ENCODE data around the gene RAB22A. TPM values are rescaled to one million over a fixed set of nuclear protein-coding genes. Genes with fewer than 3 reads are reported as not detected.
"Not testable (repeated sequence)": the region's sequence is repeated elsewhere in the genome, so short reads cannot be mapped to it uniquely, and the experiment has no call there.

RAB22A gene
- total and polyA plus RNA-seq, 2 of the 4 experiments (the other 2 are of a cell fraction), result 8.2 to 8.4 TPM

DNA sequence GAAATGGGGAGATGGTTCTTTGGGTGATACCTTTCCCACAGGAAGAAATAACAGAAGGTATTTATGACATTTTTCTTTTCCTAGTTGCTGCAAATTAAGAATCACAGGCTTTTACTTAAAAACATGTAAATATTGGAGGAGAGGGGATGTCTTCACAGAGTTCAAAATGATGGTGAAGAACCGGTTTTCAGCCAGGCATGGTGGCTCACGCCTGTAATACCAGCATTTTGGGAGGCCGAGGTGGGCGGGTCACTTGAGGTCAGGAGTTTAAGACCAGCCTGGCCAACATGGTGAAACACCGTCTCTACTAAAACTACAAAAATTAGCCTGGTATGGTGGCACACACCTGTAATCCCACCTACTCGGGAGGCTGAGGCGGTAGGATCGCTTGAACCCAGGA lies 63.8 kb downstream of the RAB22A start:
- H3K4me3 ChIP-seq (ENCODE audit: insufficient read depth, low read depth, low read length); H3K36me3 ChIP-seq (ENCODE audit: control insufficient read depth, insufficient read depth, low read length); in situ Hi-C loops (cut with MboI; ENCODE audit: low sequenced_read_pairs); H2BK15ac ChIP-seq (ENCODE audit: low read depth, low read length); H2BK120ac ChIP-seq (ENCODE audit: low read depth, low read length); BruUV-seq (replicated peaks); H3K4me2 ChIP-seq (ENCODE audit: low read depth, low read length); H3K56ac ChIP-seq (ENCODE audit: extremely low read depth, insufficient read depth, low read length); H3K4me1 ChIP-seq (ENCODE audit: control insufficient read depth, insufficient read depth, low read length); H2AK5ac ChIP-seq (ENCODE audit: low read depth, low read length); H2AK9ac ChIP-seq (replicated peaks; ENCODE audit: low read depth, low read length, poor library complexity); H4K8ac ChIP-seq (ENCODE audit: low read depth in 2 of 2, low read length in 2 of 2); H3K9me3 ChIP-seq (ENCODE audit: control insufficient read depth, insufficient read depth, low read length); H3K14ac ChIP-seq (replicated peaks; ENCODE audit: low read depth, low read length); H3K18ac ChIP-seq (ENCODE audit: low read depth, low read length); H3K9ac ChIP-seq (ENCODE audit: low read depth, low read length); H2BK5ac ChIP-seq (ENCODE audit: low read depth, low read length, poor library complexity, severe bottlenecking); H3K27me3 ChIP-seq (ENCODE audit: control insufficient read depth, insufficient read depth, low read length); ATAC-seq (ENCODE audit: low read depth); H3K23ac ChIP-seq (ENCODE audit: low read depth, low read length); H4K5ac ChIP-seq (ENCODE audit: low read depth, low read length); CTCF ChIA-PET; DNase-seq; H2AFZ ChIP-seq (replicated peaks; ENCODE audit: low read length, poor library complexity); dilution Hi-C loops (cut with HindIII; ENCODE audit: low sequenced_read_pairs, unreplicated experiment); H3K9me1 ChIP-seq (ENCODE audit: insufficient read depth, low read length); H3K79me1 ChIP-seq (ENCODE audit: low read depth in 1 of 2, low read length in 2 of 2); H4K91ac ChIP-seq (ENCODE audit: insufficient read depth, low read depth, low read length); H4K20me1 ChIP-seq (ENCODE audit: insufficient read depth, low read length); H3K4ac ChIP-seq (ENCODE audit: low read depth, low read length); H2BK20ac ChIP-seq (ENCODE audit: low read depth, low read length); intact Hi-C loops (cut with micrococcal nuclease); H3K27ac ChIP-seq (ENCODE audit: insufficient read depth, low read length); POLR2A ChIA-PET (ENCODE audit: unreplicated experiment): not testable (repeated sequence)
- 90% methylated on average over 4 of the region's 8 CpGs; no CpG with 5 or more reads in 1 of the 2 experiments for WGBS, 2 experiments (ENCODE audit: extremely low coverage in 2 of 2, insufficient read length in 1 of 2)

All from IMR-90 (cell line).